ENCODE results near the gene PDZD4. TPM values are rescaled to one million over a fixed set of nuclear protein-coding genes. Genes with fewer than 3 reads are reported as not detected.

The PDZD4 gene
- total RNA-seq, 1 donor, result 0.09 TPM

GRCh38 chrX:153836921-153837320 is 6.6 kb upstream of the PDZD4 start:
- DNase-seq (ENCODE audit: low read depth), result no peak
- no peak for TF ChIP-seq CTCF (IDR thresholded peaks at IDR 0.05; ENCODE audit: insufficient read depth, low read length)
- H3K4me3 ChIP-seq (ENCODE audit: low read depth, low read length), result no peak overlapping the region

- TF ChIP-seq CTCF (IDR thresholded peaks at IDR 0.05; ENCODE audit: insufficient read depth, low read length), result no peak
- DNase-seq (ENCODE audit: low read depth), result no peak
- no peak overlapping the region for H3K4me3 ChIP-seq (ENCODE audit: low read depth, low read length)
Measured at GRCh38 chrX:153832728-153833127, 2.4 kb upstream of the PDZD4 start.

- no peak for DNase-seq (ENCODE audit: low read depth)
- H3K4me3 ChIP-seq (ENCODE audit: low read depth, low read length), result no peak overlapping the region
- TF ChIP-seq CTCF (IDR thresholded peaks at IDR 0.05; ENCODE audit: insufficient read depth, low read length), result no peak
Measured at GRCh38 chrX:153831429-153832150, 1.2 kb upstream of the PDZD4 start.

- TF ChIP-seq CTCF (IDR thresholded peaks at IDR 0.05; ENCODE audit: insufficient read depth, low read length), result no peak
- no peak overlapping the region for H3K4me3 ChIP-seq (ENCODE audit: low read depth, low read length)
- DNase-seq (ENCODE audit: low read depth), result no peak
Measured at GRCh38 chrX:153830640-153831428, 490 bp upstream of the PDZD4 start.

- no peak overlapping the region for H3K4me3 ChIP-seq (ENCODE audit: low read depth, low read length)
- DNase-seq (ENCODE audit: low read depth), result no peak
Measured at GRCh38 chrX:153829549-153829798, 870 bp downstream of the PDZD4 start.

More at GRCh38 chrX:153829549-153829798, 870 bp downstream of the PDZD4 start:
- TF ChIP-seq CTCF (IDR thresholded peaks at IDR 0.05; ENCODE audit: insufficient read depth, low read length), result no peak

Measured in fibroblast of the aortic adventitia (primary cell).